GM12878 (cell line): ENCODE results near the gene PRM2.

Experiments
- BCL11A ChIP-seq: IDR thresholded peaks from 2 replicates; pipeline ENCODE4 v1.6.1; 2011; ENCODE audit warnings: low read depth, low read length
- CTCF ChIP-seq, 3 experiments: IDR thresholded peaks in 2 of 3; conservative IDR thresholded peaks in 1 of 3; 2 replicates each; pipeline ENCODE4 v1.5.1; 2011; ENCODE audit warnings: low read depth in 3 of 3, low read length in 3 of 3, mild to moderate bottlenecking in 3 of 3, control low read depth in 2 of 3, moderate library complexity in 2 of 3, inconsistent platforms in 1 of 3, mixed read lengths in 1 of 3; ENCODE audit not compliant: control insufficient read depth in 2 of 3, insufficient read depth in 1 of 3; ENCODE audit errors: extremely low read depth in 1 of 3
- YY1 ChIP-seq: IDR thresholded peaks from 2 replicates; pipeline ENCODE4 v1.6.1; 2011; ENCODE audit warnings: low read depth, mild to moderate bottlenecking, low read length

- TF ChIP-seq CTCF (IDR thresholded peaks at IDR 0.05 in 2 of 3, conservative IDR thresholded peaks at IDR 0.05 in 1 of 3; ENCODE audit: control insufficient read depth in 2 of 3, extremely low read depth in 1 of 3, insufficient read depth in 1 of 3, low read depth in 3 of 3, low read length in 3 of 3), result no peak
- TF ChIP-seq YY1, result no peak
- no peak for TF ChIP-seq BCL11A
Observed at GRCh38 chr16:11260596-11260966, 15.7 kb downstream of the PRM2 start.
